Hematopoietic multipotent progenitor cell treated with erythropoietin and hydrocortisone succinate and interleukin-3 and kit ligand, for 4 days (in vitro differentiated cells): ENCODE data around the gene MIF4GD.

ENCODE experiments used
- DNase-seq: peaks from one replicate; pipeline ENCODE4 v3.0.0-alpha.2; 2015

MIF4GD gene

DNA sequence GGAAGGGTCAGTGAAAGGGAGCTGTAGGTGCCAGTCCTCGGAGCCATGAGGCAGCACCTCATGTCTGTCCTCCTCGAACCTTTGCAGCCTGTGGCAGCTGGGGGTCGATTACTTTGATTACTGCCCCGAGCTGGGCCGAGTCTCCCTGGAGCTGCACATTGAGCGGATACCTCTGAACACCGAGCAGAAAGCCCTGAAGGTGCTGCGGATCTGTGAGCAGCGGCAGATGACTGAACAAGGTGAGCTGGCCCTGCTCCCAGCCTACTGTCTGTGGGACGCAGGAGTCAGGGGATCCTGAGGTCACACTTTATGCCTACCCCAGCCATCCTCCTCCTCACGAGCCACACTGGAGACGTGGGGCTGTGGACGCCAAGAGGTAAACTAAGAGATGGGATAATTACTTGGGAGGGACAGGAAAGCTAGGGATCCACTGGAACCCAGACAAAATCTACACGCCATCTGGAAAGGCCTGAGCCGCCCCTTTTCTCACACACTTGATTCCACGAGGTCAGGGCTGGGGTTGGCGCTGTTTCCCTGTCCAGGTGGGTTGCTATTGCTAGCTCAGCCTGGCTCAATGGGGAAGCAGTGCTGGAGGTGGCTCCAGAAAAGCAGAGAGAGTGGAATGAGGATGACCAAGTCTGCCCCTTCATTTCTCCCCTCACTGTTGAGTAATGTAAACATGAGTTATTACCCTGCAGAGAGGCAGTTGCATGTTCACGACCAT is 39.1 kb downstream of the MIF4GD start:
- DNase-seq, result no peak

DNA sequence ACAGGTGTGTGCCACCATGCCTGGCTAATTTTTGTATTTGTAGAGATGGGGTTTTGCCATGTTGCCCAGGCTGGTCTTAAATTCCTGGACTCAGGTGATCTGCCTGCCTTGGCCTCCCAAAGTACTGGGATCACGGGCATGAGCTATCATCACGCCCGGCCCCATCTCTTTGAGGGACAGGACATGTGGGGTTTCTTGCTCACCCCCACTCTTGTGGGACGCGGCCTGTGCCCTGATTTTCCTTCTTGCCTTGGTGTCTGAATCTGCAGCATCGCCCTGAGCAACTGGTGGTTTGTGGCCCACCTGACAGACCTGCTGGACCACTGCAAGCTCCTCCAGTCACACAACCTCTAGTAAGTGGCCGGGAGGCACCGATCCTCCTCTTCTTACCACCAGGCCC is 40.0 kb downstream of the MIF4GD start:
- DNase-seq, result no peak

DNA sequence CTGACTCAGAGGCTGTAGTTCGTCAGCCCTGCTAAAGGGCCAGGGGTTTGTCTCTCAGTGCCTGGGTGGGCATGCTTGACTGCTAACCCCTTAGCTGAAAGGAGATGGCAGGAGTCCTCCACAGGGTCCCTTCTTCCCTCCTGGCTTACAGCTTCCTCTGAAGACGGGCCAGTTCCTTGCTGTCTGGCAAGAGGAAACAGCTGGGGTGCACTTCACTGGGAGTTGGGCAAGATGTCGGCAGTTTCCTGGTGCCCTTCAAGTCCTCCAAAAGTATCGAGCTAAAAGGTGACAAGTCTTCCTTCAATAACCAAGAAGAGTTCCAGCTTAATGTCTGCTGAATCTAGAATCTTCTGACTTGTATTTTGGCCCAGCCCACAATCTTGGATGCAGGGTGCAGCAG is 42.2 kb downstream of the MIF4GD start:
- DNase-seq, result peak; percentile 40

DNA sequence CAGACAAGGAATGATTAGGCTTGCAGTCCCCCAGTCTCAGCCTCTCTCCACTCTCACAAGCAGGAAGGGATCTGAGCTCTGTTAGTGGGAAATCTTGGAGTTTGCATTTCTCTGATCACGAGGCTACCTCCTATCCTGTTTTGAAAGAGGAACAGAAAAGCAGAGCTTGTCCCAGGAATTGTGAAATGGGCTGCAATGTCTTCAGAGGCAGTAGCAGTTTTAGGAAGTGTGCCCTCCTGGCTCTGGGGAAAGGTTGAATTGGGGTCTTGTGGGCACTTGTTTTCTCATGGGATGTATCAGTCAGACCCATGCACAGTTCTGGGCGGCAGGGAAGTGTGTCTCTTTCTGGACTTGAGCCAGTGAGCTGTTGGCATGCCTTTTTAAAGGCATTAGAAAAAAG is 42.7 kb downstream of the MIF4GD start:
- peak; percentile 27 for DNase-seq

DNA sequence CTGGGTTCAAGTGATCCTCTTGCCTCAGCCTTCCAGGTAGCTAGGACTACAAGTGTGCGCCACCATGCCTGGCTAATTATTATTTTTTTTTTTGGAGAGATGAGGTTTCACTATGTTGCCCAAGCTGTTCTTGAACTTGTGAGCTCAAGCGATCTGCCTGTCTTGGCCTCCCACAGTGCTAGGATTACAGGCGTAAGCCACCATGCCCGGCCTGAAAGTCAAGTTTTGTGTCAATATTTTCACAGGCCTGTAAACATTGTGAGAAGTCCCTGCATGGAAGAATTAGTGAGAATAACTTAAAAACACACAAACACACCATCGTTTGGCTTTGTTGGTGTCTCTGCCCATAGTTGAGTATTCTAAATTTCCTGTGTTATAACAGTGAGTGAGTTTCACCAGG is 43.3 kb downstream of the MIF4GD start:
- DNase-seq, result no peak

DNA sequence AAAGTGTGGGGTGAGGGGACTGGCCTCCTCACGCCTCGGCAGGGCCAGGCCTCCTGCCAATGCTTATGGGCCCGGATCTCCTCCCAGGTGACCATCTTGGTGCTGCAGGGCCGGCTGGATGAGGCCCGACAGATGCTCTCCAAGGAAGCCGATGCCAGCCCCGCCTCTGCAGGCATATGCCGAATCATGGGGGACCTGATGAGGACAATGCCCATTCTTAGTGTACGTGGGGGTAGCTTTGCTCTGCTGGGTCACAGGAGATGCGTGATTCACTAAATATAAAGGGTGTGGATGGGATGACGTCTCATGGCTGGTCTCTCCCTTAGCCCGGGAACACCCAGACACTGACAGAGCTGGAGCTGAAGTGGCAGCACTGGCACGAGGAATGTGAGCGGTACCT is 46.0 kb downstream of the MIF4GD start:
- no peak for DNase-seq

DNA sequence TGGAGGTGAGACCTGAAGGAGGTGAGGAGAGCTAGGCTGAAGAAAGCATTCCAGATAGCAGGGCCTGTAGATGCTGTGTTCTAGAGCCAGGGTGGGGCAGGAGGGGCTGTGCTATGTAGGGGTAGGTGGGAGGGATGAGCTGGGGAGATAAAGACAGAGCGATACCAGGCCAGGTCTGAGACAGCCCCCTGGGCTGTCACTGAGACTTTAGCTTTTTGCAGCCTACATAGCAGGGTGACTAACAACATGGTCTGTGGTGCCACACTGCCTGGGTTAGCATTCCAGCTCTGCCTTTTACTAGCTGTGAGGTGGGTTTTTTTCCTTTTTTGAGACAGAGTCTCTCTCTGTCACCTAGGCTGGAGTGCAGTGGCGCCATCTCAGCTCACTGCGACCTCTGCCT is 51.2 kb downstream of the MIF4GD start:
- no peak for DNase-seq

DNA sequence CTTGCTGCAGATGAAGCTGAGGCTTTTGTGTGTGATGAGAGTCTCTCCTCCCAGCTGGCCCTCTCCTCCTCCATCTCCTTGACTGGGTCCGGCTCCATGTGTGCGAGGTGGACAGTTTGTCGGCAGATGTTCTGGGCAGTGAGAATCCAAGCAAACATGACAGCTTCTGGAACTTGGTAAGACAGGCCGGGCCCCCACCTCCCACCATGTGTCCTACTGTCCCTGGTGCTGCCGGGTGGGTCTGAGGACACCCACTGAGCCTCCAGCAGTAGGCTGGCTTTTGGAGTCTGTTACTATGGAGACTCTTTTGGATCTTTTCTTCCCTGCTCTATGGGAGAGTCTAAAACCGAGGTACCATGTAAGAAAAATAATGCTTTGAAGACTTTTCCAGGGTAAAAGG is 52.9 kb downstream of the MIF4GD start:
- no peak for DNase-seq
